Fibroblast of skin of back (primary cell): ENCODE data around the gene AMH.
A peak's percentile ranks its signal among the peaks of the same experiment; 100 is the strongest.

Source experiments
- DNase-seq: peaks from one replicate; pipeline ENCODE4 v3.0.0-alpha.2; 2013

The AMH gene

DNA sequence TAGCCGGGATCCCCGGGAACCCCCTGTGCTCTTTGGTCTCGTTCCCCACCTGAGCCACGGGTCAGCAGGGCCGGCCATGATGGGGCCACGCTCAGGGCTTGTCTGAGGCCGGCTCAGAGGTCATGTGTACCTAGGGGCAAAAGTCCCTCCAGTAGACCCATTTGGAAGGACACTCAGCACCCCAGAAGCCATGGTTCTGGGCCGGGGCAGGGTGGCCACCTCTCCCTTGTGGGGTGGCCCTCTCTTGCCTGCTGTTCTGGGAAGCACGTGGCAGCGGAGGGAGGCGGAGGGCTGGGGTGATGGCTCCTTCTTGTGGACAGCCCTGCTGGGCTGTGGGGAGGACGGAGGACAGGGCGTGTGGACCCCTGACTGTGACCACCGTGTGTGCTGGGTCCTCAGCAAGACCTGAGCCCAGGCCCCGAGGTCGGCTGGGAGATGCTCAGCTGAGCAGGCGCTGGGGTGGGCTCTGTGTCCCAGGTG, 39.3 kb downstream of the AMH start:
- DNase-seq: no peak

DNA sequence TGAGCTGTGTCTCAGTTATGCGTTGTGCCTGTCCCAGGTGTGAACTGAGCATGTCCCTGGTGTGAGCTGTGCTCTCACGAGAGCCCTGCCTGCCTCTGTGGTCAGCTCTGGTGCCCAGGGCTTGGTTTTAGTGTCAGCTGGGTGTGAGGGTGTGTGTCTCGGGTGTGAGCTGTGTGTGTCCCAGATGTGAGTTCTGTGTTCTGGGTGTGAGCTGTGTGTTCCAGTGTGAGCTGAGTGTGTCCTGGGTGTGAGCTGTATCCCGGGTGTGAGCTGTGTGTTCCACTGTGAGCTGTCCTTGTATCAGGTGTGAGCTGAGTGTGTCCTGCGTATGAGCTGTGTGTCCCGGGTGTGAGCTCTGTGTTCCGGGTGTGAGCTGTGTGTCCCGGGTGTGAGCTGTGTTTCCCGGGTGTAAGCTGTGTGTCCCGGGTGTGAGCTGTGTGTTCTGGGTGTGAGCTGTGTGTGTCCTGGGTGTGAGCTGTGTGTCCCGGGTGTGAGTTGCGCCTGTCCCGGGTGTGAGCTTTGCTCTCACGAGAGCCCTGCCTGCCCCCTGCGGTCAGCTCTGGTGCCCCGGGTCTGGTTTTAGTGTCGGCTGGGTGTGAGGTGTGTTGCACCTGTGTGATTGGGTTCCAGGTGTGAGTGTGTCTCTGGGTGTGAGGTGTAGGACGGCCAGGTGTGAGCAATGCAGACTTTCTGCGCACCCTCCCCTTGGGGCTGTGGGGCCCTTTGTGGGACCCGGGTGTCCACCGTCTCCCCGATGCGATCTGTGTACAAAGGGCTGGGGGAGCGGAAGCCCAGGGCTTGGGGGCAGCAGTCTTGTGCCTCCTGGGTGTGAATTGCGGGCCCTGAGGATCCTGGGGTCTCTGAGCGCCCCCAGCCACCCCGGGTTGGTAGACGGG, 39.9 kb downstream of the AMH start:
- DNase-seq: no peak

GRCh38 chr19:2289714-2290435, 40.8 kb downstream of the AMH start:
- no peak for DNase-seq

- DNase-seq: no peak
These were observed 41.5 kb downstream of the AMH start for GRCh38 chr19:2290441-2291184.

- DNase-seq: no peak
These were observed 42.1 kb downstream of the AMH start for GRCh38 chr19:2291185-2291751.

DNA sequence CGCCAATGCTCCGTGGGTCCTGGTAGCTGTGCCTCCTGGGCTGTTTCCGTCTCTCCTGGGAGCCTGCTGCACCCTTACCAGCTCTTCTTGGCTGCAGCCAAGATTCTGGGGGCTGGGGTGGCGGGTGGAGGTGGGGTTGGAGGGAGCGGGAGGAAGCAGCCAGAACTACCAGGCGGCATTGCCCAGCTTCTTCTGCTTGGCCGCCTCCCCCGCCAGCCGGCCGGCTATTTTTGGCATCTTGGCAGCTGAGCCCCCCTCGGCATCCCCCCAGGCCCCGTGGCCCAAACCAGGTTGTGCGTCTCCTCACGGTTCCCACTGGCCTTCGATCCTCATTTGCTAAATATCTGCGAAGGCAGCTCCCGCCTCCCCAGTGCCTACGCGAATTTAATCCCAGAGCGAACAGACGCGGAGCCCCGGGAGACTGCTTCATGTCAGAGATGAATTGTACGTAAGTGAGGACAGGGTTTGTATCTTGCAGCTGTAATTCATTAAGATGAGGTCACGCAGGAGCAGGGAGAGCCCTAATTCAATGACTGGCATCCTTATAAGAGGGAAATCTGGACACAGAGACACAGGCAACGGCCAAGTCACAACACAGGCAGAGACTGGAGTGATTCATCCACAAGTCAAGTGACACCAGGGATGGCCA, 45.7 kb downstream of the AMH start:
- peak; percentile 78 for DNase-seq

GRCh38 chr19:2296141-2296540, 47.0 kb downstream of the AMH start:
- DNase-seq: no peak

- DNase-seq: no peak
These were observed 51.4 kb downstream of the AMH start for GRCh38 chr19:2300533-2300932.
